GM10266 (cell line): ENCODE results near the gene SORBS1.

Experiments used
- DNase-seq: peaks from one replicate; pipeline ENCODE4 v3.0.0; 2012; ENCODE audit errors: extremely low spot score
- CTCF ChIP-seq: IDR thresholded peaks from 2 replicates; pipeline ENCODE4 v1.5.1; 2012; ENCODE audit warnings: mild to moderate bottlenecking, low read depth; ENCODE audit not compliant: control insufficient read depth, insufficient read depth; ENCODE audit errors: missing control alignments

SORBS1 gene

GRCh38 chr10:95285556-95285955, 275.6 kb downstream of the SORBS1 start:
- no peak for DNase-seq

GRCh38 chr10:95284807-95285206, 276.4 kb downstream of the SORBS1 start:
- peak; percentile 27 for DNase-seq
- peak; percentile 40 for TF ChIP-seq CTCF

More at GRCh38 chr10:95285556-95285955, 275.6 kb downstream of the SORBS1 start:
- no peak for TF ChIP-seq CTCF

- no peak for TF ChIP-seq CTCF
- DNase-seq, result no peak
Measured at GRCh38 chr10:95282107-95282506, 279.1 kb downstream of the SORBS1 start.

- no peak for DNase-seq
- no peak for TF ChIP-seq CTCF
Measured at GRCh38 chr10:95281206-95281605, 280.0 kb downstream of the SORBS1 start.

- DNase-seq, result no peak
- TF ChIP-seq CTCF, result no peak
Measured at GRCh38 chr10:95280637-95281036, 280.5 kb downstream of the SORBS1 start.

- DNase-seq, result no peak
- no peak for TF ChIP-seq CTCF
Measured at GRCh38 chr10:95279042-95279820, 281.9 kb downstream of the SORBS1 start.

GRCh38 chr10:95278061-95278988, 282.8 kb downstream of the SORBS1 start:
- TF ChIP-seq CTCF, result no peak
- DNase-seq, result no peak
